ENCODE measurements around the gene TNFRSF19. TPM values are rescaled to one million over a fixed set of nuclear protein-coding genes. Genes with fewer than 3 reads are reported as not detected.

Gene TNFRSF19
- total and polyA plus RNA-seq, 11 donors, result 9.1 to 35.7 (median 25.6) TPM

DNA sequence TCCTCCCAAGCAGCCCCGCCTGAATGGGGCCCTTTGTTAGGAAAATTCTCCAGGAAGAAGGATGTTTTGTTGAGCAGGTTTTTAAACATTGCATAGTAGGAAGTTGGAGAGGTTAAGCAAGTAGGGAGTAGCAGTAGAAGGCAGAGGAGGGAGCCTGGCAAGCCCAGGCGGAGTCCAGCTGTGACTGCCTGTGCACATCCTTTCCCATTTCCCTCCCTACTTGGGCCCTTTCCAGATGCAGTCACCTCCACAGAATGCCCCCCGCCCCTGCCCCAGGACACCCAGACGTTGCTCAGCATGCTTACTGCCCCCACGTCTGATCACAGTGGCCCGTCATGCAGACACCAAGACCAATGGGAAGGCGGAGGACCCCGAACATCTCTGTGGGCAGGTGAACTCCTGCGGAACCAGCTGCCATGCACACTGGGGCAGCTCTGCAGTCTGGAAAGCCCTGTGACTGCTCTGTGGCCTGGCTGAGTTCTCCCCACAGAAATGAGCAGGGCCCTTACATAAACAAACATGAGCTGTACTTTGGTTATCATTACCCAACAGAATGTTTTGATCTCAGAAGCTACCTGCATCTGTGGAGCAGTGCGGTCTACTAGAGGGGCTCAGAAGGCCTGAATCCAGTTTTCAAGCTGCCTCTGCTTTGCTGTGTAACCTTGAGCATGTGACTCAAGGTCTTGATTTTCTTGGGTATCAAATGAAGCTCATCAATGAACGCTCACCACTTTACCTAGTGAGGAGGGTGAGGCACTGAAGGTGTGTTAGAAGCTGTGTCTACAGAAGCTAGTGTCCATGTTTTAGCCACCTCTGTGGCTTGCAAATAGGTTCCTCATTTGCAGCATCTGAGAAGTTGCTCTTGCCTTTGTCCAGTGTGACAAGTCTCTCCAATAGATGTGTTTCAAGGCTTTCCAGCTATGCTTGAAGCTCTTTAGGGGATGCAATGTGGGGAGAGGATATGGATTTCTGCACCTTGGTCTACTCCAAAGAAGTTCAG, 84.2 kb downstream of the TNFRSF19 start:
- DNase-seq, result peak in 4 of 5 donors; percentile 55 to 81 (median 67)
- intact Hi-C loops (cut with DNase I), result loop anchor here in 5 of 10 donors (5.0 to 10.0 kb wide), 6 partner anchors 42 to 80 kb away; partner anchors contain the start of gene TNFRSF19 (in 1 of the 5)

GRCh38 chr13:23655321-23655720, 85.1 kb downstream of the TNFRSF19 start:
- Histone ChIP-seq H3K9me3 (no peaks in the 10 kb centered on the region), H3K27ac (peak overlapping the region in 6 of 12 donors; percentile 52 to 74 (median 68)), H3K36me3 (peaks cover 0 to 14% (median 3%) of the 10 kb centered on the region in 9 donors), H3K4me1 (peaks cover 0 to 72% (median 46%) of the 10 kb centered on the region in 12 donors), H3K27me3 (no peaks in the 10 kb centered on the region), H3K4me3 (no peak overlapping the region)
- DNase-seq, result no peak
- WGBS, 4 donors, result 61 to 70% (median 66%) methylated on average over 3 of the region's 3 CpGs
- TF ChIP-seq POLR2A (IDR thresholded peaks at IDR 0.05), result no peak
- no peak for TF ChIP-seq CTCF (IDR thresholded peaks at IDR 0.05)
- intact Hi-C loops (cut with DNase I), result loop anchor here in 3 of 10 donors (5.0 to 10.0 kb wide), 4 partner anchors 42 to 81 kb away; partner anchors contain the start of gene TNFRSF19 (in 1 of the 3)
- ATAC-seq, result no peak

More for the DNA sequence above, 84.2 kb downstream of the TNFRSF19 start:
- H3K4me1 ChIP-seq, result peaks cover 0 to 70% (median 46%) of the 10 kb centered on the region in 12 donors
- H3K27me3 ChIP-seq, result no peaks in the 10 kb centered on the region
- peaks cover 0 to 5% (median 0%) of the 10 kb centered on the region in 9 donors for H3K36me3 ChIP-seq
- WGBS, 4 donors, result 60 to 68% (median 65%) methylated on average over 11 of the region's 11 CpGs
- no peaks in the 10 kb centered on the region for H3K9me3 ChIP-seq
- ATAC-seq, result peak; percentile 19 to 84 (median 82)
- H3K27ac ChIP-seq, result peak overlapping the region in 11 of 12 donors; percentile 7 to 74 (median 55)
- H3K4me3 ChIP-seq, result no peak overlapping the region
- TF ChIP-seq CTCF (IDR thresholded peaks at IDR 0.05) (no peak), POLR2A (IDR thresholded peaks at IDR 0.05) (no peak)

- Histone ChIP-seq H3K27ac (peak overlapping the region in 11 of 12 donors; percentile 2 to 74 (median 56)), H3K4me3 (no peak overlapping the region), H3K9me3 (peaks cover 0 to 6% (median 0%) of the 10 kb centered on the region in 12 donors), H3K27me3 (no peaks in the 10 kb centered on the region), H3K4me1 (peaks cover 0 to 72% (median 46%) of the 10 kb centered on the region in 12 donors), H3K36me3 (peaks cover 0 to 29% (median 5%) of the 10 kb centered on the region in 9 donors)
- peak in 4 of 5 donors; percentile 43 to 69 (median 56) for DNase-seq
- 39 to 51% (median 48%) methylated on average over 4 of the region's 4 CpGs for WGBS, 4 donors
- peak; percentile 65 to 85 (median 72) for ATAC-seq
- intact Hi-C loops (cut with DNase I), result loop anchor here in 3 of 10 donors (5.0 to 10.0 kb wide), 4 partner anchors 40 to 82 kb away; partner anchors contain the start of gene TNFRSF19 (in 1 of the 3)
- TF ChIP-seq CTCF (IDR thresholded peaks at IDR 0.05) (no peak), POLR2A (IDR thresholded peaks at IDR 0.05) (no peak)
Observed at GRCh38 chr13:23656637-23657371, 86.6 kb downstream of the TNFRSF19 start.

Data from heart left ventricle (tissue), 16 donors.